GM18517 (cell line): Measurements from ENCODE around the gene PRTFDC1.

ENCODE experiments used
- ATAC-seq: cut with Tn5 transposase; IDR thresholded peaks from one replicate; pipeline ENCODE4 v1.9.1; 2021; ENCODE audit warnings: mild to moderate bottlenecking, moderate library complexity; ENCODE audit not compliant: unreplicated experiment

Gene PRTFDC1

DNA sequence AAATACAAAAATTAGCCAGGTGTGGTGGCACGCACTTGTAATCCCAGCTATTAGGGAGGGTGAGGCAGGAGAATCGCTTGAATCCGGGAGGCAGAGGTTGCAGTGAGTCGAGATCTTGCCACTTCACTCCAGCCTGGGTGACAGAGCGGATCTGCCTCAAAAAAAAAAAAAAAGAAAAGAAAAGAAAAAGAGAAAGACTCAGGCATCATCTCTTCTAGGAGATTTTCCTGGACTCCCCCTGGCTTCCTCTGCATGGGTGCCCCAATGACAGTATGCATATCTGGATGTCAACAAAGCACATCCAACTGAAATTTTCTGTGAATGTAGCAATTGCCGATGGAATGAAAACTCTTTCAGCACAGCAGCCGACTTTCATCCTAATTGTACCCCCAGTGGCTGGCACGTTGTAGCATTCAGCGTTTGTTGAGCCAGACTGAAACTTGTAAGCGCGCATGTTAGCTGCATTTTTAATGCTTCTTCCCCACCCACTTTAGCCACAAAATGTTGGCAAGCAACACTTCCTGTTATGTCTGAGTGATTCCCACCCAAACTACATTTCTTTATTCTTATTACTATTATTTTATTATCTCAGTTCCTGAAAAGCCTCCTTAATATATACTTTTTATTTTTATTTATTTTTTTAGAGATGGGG, 70.2 kb downstream of the PRTFDC1 start:
- no peak for ATAC-seq

DNA sequence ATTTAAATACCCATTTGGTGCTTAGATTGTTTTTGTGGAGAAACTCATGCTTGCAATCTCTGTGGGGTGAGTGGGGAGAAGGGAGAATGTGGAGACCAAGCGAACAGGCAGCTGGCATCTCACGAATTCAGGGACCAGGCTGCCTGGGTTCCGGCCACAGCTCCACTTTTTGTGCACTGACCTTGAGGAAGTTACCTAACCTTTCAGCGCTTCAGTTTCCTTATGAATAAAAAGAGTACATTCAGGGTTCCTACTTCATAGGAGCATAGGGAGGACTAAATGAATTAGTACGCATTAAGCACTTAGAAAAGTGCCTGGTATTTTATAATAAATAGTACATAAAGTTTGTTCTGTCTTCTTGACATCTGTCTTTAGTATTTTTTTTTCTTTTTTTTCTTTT, 72.5 kb downstream of the PRTFDC1 start:
- no peak for ATAC-seq

DNA sequence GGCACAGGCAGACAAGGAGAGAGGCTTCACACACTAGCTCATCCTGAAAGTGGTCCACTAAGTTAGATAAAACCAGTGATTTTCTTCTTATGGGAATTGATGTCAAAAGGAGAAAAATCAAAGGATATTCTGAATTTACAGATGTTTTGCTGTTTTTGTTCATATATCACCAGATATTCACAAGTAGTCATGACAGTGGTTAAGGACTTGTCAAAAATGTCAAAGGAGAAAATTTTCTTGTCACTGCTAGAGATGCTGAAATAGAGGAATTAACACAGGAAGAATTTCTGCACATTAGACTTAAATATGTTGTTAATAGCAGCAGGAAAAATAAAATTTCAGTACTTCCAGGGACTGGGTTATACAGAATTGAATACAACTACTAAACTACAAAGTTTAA, 78.3 kb downstream of the PRTFDC1 start:
- no peak for ATAC-seq

DNA sequence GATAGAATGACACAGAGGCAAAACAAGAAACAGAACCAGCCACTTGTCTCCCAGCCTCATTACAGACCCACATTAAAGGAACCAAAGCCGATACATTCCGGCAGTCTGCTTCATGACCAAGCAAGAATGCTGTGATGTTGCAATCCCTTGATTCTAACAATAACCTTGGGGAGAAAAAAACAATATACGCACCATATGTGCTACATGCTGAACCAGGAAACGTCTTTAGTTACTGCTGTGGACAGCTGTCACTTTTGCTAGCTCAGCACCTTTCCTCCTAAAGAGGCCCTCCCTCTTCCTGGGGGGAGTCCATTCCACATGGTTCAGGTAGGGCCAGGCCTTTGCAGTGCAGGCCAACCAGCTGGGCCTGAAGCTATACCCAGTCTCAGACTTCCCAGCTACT, 79.1 kb downstream of the PRTFDC1 start:
- no peak for ATAC-seq

DNA sequence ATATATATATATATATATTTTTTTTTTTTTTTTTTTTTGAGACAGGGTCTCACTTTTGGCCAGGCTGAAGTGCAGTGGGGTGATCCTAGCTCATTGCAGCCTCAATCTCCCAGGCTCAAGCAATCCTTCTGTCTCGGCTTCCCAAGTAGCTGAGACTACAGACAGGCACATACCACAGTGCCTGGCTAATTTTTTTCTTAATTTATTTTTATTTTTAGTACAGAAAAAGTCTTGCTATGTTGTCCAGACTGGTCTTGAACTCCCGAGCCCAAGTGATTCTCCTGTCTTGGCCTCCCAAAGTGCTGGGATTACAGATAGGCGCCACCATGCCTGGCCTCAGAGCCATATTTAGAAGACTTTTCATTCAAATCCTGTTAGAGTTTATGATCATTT, 79.6 kb downstream of the PRTFDC1 start:
- no peak for ATAC-seq

DNA sequence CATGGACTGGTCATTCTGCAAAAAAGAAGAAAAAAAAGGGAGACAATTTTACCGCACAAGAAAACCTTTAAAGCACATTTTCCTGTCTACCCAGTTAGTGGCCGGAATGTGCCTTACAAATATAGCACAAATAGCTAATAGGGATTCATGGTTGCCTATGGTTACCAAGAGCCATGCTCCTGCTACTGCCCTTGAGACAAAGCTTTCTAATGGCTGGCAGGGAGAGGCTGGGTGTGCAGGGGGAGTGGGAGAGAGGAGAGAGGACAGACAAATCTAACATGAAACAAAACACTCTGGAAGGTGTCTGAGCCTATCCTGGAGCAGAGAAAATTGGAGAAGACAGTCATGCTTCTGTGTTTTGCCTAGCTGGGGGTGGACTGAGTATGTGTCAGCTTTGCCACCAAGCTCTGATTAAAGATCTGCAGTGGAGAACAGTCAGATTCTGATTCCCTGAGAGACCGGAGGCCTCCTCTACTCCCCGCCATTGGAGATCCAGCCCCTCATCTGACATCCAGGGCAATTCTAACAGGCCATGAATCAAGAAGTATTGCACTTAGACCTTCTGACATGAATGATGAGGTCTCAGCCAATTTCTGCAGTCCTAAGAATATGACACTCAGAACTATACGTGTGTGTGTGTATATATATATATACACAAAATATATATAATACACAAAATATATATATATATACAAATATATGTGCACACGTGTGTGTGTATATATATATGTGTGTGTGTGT, 80.2 kb downstream of the PRTFDC1 start:
- no peak for ATAC-seq

DNA sequence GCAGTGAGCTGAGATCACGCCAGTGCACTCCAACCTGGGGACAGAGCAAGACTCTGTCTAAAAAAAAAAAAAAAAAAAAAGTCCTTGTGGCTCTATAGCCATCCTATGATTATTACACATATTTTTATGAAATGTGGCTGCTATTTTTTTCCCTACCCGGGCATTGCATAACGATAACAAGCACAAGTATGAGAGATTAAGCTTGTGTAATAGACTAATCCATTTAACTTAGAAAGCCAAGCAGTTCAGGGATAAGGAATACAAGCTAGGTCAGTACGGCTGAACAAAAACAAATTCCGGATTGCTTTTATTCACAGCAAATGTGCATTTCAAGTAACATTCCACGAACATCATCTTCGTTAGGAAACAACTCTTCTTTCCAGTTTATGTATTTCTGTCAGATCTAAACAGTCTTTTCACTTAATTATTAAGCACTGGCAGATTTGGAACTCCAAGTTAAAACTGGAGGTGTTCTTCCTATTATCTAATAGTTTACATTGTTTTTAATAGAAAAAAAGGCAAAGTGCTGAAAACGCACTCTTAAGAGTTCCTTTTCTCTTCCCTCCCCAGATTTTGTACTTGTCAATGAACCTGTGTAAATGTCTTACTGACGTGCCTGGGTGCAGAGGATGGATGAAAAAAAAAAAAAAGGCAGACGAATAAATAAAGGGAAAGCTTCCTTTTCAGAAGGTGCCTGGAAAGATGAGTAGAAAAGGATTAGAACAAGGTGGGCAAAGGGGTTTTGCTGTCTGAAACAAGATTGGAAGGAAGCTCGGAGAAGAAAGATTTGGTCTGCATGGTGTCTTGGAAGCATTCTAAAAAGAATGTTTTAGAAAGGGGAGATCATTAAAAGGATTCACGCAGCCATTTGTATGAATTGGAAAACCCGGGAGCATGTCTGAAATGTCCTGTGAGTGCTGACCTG, 81.1 kb downstream of the PRTFDC1 start:
- no peak for ATAC-seq

DNA sequence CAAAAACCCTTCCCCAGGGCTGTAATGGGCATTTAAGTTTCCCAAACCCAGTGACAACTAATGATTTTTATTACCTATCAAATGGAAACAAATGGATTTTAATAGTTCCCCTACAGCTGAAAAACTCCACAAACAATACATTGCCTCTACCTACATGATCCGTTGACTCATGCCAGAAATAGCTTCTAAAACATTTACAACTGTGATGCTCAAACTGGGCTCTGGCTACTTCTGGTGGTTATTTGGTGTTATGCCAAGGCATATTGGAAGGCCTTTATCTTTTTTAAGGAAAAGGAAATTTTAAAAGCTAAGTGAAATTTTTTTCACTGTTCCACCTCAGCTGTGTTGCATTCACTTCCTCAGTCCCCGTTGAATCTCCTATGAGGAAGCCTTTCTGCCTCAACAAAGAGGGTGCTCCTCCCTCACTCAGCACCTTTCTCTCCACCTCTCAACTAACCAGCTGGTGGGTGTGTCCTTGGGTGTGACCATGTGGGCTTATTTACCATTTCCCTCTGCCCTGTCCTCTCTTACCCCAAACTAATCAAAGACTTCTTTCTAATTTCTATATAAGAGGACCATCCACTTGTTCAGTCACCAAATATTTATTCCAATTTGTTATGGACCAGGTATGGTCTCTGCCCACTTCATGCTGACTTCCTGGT, 82.9 kb downstream of the PRTFDC1 start:
- ATAC-seq = no peak

DNA sequence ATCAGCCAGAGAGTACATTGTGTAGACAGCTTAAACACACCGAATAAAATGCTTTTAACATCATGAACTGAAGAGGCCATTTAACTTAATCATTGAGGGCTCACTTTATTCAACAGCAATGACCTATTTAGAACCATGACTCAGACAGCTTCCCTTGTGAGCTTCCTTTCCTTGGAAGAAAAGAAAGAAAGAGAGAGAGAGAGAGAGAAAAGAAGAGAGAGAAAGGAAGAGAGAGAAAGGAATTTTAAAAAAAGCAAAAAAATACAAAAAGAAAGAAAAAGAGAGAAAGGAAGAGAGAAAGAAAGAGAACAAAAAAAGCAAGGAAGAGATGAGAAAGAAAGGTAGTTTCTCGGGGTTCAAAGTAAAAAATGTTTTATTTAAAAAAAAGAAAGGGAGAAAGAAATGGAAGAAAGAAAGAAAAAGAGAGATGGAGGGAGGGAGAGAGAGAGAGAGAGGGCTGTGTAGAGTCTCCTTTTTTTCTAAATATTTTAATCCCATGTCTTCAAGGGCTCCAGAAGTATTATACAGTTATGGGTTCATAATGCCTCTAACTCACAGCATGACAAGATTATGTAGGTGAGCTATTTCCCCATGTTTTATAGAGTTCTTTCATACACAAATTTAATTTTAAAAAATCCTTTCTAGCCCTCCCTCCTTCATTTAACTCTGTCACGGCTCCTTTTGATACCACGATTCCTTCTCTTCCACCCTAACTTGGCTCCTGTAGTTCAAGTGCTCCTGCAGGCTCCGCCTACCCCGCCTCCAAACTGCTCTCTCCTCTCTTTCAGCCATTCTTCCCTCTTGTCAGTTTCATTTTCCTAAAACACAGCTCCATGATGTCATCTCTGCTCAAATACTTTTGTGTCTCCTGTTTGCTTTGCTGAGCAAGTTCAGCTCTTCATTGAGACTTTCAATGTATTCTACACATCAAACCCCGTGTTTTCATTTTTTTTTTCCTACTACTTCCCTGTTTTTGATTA, 85.5 kb downstream of the PRTFDC1 start:
- no peak for ATAC-seq

DNA sequence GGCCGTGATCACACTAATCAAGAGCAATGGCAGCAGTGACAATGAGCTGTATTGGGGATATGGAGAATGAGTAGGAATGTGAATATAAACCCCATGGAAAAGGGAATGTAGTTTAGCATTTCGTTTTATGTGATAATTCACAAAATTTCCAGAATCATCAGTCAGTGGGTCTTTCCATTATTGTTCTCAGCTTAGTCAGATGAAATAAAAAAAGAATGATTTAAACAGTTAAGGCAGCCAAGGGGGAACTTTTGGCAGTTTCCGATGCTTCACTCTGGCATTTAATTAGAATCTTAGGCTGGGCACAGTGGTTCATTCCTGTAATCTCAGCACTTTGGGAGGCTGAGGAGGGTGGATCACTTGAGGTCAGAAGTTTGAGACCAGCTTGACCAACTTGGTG, 86.6 kb downstream of the PRTFDC1 start:
- no peak for ATAC-seq

DNA sequence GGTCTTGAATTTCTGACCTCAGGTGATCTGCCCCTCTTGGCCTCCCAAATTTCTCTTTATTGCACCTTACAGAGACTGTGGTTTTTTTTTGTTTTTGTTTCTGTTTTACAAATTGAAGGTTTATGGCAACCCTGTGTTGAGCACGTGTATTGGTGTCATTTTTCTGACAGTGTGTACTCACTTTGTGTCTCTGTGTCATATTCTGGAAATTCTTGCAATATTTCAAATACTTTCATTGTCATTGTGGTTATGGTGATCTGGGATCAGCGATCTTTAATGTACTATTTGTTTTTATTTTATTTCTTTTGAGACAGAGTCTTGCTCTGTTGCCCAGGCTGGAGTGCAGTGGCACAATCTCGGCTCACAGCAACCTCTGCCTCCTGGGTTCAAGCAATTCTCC, 89.8 kb downstream of the PRTFDC1 start:
- no peak for ATAC-seq

DNA sequence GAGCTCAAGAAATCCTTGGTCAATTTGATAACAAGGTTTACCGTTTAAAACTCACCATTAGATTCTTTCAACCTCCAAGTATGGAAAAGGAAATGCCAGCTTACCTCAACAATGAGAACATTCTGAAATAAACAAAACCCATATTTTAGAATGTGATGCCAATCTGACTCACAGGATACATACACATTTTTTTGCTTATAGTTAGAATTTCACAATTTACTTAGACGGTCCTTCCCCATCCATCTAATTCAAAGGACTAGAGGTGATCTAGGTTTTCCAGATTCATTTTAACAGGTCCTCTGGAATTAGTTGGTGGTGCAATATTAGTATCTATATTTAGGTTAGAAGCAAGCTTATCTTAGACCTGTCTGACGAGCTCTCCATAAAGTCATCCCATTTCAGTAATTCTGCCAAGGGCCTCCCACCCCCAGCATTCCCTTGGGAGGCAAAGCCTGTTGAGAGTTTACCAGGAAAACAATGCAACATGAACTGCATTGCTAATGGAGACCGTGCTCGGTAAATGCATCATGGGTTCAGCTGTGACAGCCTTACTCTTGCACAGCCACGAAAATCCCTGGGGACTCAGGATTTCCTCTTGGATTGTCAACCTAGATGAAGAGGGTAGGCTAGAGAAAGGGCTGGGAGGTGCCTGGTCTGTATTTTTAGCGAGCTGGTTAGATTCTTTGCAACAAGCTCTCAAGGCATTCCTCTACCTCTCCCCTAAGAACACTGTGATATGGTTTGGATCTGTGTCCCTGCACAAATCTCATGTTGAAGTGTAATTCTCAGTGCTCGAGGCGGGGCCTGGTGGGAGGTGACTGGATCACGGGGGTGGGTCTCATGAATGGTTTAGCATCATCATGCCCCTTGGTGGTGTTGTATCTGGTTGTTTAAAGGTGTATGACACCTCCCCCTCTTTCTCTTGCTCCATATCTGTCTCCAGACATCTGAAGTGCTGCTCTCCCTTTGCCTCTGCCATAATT, 93.8 kb downstream of the PRTFDC1 start:
- ATAC-seq = no peak

DNA sequence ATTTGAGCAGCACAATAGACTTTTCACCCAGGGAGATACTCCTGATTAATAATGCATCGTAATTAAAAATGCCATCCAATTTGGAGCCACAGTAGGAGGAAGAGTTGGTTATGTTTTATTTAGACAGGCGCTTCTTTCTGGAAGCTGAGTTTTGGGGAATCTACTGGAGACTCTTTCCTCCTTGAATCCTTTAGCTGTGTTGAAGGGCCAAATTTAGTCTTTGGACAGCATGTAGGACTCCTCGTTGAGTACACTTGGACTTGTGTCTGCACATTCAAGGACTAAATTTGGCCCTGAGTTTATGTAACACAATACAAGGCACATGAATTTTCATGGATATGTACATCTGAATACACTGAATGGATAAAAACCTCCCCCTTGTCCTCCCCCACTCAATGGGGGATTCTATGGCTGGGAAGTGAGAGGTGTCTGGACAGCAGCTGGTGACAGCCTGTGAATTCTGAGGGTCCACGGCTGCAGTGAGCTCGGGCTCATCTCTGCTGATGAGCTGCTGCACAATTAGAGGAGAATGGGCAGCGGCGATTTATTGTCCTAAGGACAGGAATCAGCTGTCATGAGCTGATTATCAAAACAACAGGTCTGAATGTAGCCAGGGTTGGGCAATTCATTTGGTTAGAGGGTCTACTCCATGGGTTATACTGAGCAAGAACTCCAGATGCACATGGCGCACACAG, 95.2 kb downstream of the PRTFDC1 start:
- ATAC-seq = no peak

DNA sequence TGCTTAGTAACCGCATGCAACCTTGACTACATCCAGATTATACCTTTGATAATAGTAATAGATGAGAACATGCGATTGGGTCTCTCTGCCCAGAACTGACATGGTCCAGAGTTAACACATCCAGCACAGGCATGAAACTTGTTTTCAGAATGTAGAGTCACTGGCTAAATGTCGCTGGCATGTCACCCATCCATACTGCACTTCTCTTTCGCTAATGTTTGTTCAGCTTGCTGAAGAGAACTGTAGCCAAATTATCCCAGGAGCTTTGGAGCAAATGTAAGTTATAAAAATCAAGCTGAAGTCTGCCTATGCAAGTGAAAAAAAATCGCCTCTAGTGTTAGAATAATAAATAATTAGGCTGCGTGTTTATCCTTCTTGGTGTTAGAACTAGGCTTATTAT, 98.2 kb downstream of the PRTFDC1 start:
- ATAC-seq = no peak

DNA sequence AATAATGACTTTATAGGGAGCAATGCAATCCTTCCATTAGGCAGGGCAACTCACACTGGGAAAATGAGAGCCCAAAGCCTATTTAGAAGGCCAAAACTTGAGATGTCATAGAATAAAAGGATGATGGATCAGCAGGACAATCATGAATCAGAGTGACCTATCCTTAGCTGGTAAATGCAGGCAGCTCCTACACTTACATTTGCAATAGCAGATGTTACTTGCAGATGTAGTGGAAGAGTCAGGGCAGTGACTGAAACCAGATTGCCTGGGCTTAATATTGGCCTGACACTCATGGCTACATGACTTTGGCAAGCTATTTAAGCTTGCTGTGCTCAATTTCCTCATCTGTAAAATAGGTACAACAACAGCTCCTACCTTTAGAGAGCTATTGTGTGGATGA, 98.7 kb downstream of the PRTFDC1 start:
- no peak for ATAC-seq

DNA sequence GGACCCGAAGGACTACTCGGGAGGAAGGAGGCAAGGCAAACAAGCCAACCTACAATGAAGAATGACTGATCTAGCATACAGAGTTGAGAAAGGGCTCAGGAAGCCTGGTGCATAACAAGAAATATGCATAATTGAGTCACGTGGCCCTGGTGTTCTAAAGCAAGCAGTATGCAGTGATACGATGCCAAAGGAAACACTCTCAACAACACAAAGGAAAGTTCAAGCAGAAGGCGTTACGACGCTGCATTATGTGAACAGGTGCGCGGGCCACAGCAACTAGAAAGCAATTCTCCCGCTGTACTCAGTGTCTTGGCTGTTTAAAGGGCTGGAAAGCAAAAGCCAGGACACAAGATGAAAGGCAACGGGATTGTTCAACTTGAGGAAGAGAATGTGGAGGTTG, 100.8 kb downstream of the PRTFDC1 start:
- no peak for ATAC-seq

DNA sequence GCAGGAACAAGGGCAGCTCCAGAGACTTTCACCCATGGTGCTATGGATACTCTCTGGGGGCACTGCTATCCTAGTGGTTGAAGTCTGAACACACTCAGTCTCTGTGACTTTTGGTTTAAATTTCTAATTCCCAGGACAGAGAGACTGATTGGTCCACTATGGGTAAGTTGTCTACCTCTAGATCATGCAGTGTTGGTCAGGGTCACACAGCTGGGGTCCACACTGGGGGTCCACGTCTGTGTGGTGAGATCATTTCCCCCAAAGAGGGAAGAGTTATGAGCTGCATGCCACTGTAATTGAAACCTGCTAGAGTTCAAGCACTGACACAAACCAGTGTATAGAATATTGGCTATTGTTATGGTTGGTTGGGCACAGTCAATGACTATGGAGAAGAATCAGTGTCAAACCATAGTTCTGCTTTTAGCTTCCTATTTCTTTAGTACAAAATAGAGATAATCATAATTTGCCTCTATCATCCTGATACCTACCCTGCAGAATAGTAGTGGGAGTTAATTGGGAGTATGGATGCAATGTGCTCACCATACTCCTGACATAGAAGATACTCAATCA, 101.6 kb downstream of the PRTFDC1 start:
- no peak for ATAC-seq
